ENCODE measurements around the gene GRAMD2B. TPM values are rescaled to one million over a fixed set of nuclear protein-coding genes. Genes with fewer than 3 reads are reported as not detected.

GRAMD2B gene
- total and polyA plus RNA-seq, 2 of the 8 experiments (the other 6 are each of a cell fraction or from before 2014, with no cell fraction given), result 6.4 to 9.4 TPM

- no peak overlapping the region for H3K9ac ChIP-seq (replicated peaks in 1 of 4; ENCODE audit: extremely low read depth in 1 of 4, low read depth in 3 of 4, low read length in 3 of 4)
- TF ChIP-seq POU5F1 (IDR thresholded peaks at IDR 0.05; ENCODE audit: low read depth, low read length) (no peak), TCF12 (IDR thresholded peaks at IDR 0.05; ENCODE audit: low read depth, low read length) (no peak), SP4 (IDR thresholded peaks at IDR 0.05; ENCODE audit: low read length) (no peak), SIRT6 (IDR thresholded peaks at IDR 0.05; ENCODE audit: low read length) (no peak), ZNF274 (IDR thresholded peaks at IDR 0.05; ENCODE audit: borderline replicate concordance, extremely low read depth, low read length) (no peak), MAFK (IDR thresholded peaks at IDR 0.05; ENCODE audit: low read depth, low read length) (no peak), NRF1 (IDR thresholded peaks at IDR 0.05; ENCODE audit: low read depth, low read length) (no peak), SRF (IDR thresholded peaks at IDR 0.05; ENCODE audit: low read depth, low read length) (no peak), PHF8 (conservative IDR thresholded peaks at IDR 0.05; ENCODE audit: low read depth, low read length) (no peak), CEBPB (IDR thresholded peaks at IDR 0.05; ENCODE audit: low read depth, low read length) (no peak), YY1 (IDR thresholded peaks at IDR 0.05; ENCODE audit: low read depth, low read length) (no peak), BCL11A (IDR thresholded peaks at IDR 0.05; ENCODE audit: low read depth in 2 of 2, low read length in 2 of 2) (no peak), CHD2 (IDR thresholded peaks at IDR 0.05; ENCODE audit: low read length) (no peak), RNF2 (IDR thresholded peaks at IDR 0.05; ENCODE audit: borderline replicate concordance, low read depth, low read length, missing control alignments, poor library complexity, severe bottlenecking) (no peak), FOSL1 (IDR thresholded peaks at IDR 0.05; ENCODE audit: insufficient read depth, low read depth, low read length) (no peak), SIN3A (conservative IDR thresholded peaks at IDR 0.05 in 1 of 2, IDR thresholded peaks at IDR 0.05 in 1 of 2; ENCODE audit: low read depth in 1 of 2, low read length in 2 of 2) (no peak)
These were observed 59.9 kb downstream of the GRAMD2B start for GRCh38 chr5:126483156-126483555.

More at GRCh38 chr5:126483156-126483555, 59.9 kb downstream of the GRAMD2B start:
- no peaks in the 10 kb centered on the region for H3K23me2 ChIP-seq (ENCODE audit: low read depth, low read length)
- ChIA-PET POLR2A (ENCODE audit: partially characterized antibody) (no interaction called here), CTCF (ENCODE audit: partially characterized antibody) (interaction anchor here (1.2 kb wide), 1 partner anchor 8 kb away, joined by 3 read pairs; no protein-coding TSS in a partner anchor)
- H3K79me2 ChIP-seq (ENCODE audit: control insufficient read depth in 1 of 2, insufficient read depth in 2 of 2, low read length in 2 of 2), result no peaks in the 10 kb centered on the region
- H3K18ac ChIP-seq (ENCODE audit: extremely low read depth, low read length), result no peak overlapping the region
- no peaks in the 10 kb centered on the region for H3K4me1 ChIP-seq (replicated peaks in 1 of 4; ENCODE audit: control insufficient read depth in 3 of 4, insufficient read depth in 4 of 4, low read length in 3 of 4)
- WGBS, 2 experiments (ENCODE audit: extremely low coverage in 1 of 2, insufficient coverage in 1 of 2, insufficient read length in 1 of 2, insufficient replicate concordance in 2 of 2, low coverage in 1 of 2, low lambda C conversion rate in 2 of 2, missing lambda C conversion rate in 1 of 2), result 86% methylated on average over 3 of the region's 3 CpGs; no CpG with 5 or more reads in 1 of the 2 experiments
- H3K23ac ChIP-seq (ENCODE audit: insufficient read length), result no peak overlapping the region
- H4K5ac ChIP-seq (ENCODE audit: insufficient read length, low read depth, low read length), result no peak overlapping the region
- no peak overlapping the region for H3K27ac ChIP-seq (ENCODE audit: low read depth, low read length)
- H3K4me3 ChIP-seq (ENCODE audit: extremely low read depth in 1 of 4, insufficient read depth in 2 of 4, low read depth in 3 of 4, low read length in 4 of 4), result no peak overlapping the region
- H3K36me3 ChIP-seq (ENCODE audit: control insufficient read depth in 2 of 4, insufficient read depth in 4 of 4, low read length in 3 of 4), result peaks cover 0 to 55% (median 25%) of the 10 kb centered on the region in 4 experiments; a peak in 6 of 8 replicates
- H3K9me3 ChIP-seq (ENCODE audit: insufficient read depth in 2 of 2, low read depth in 1 of 2, low read length in 1 of 2), result no peaks in the 10 kb centered on the region
- H2BK20ac ChIP-seq (ENCODE audit: low read length), result no peak overlapping the region
- H3K14ac ChIP-seq (ENCODE audit: insufficient read length), result no peak overlapping the region
- no peak overlapping the region for H2AFZ ChIP-seq (ENCODE audit: low read length)
- no peak overlapping the region for H2BK15ac ChIP-seq (ENCODE audit: low read length)
- no peak overlapping the region for H2AK5ac ChIP-seq (ENCODE audit: low read depth, low read length)
- no peaks in the 10 kb centered on the region for H4K20me1 ChIP-seq (replicated peaks in 1 of 2; ENCODE audit: control insufficient read depth in 1 of 2, insufficient read depth in 2 of 2, low read length in 2 of 2)
- no peak overlapping the region for H2BK5ac ChIP-seq (ENCODE audit: low read depth, low read length)
- FAIRE-seq (no peak), DNase-seq (ENCODE audit: low read depth in 1 of 2, low spot score in 2 of 2) (no peak)
- H4K8ac ChIP-seq (ENCODE audit: extremely low read depth, insufficient read depth, low read length), result no peak overlapping the region
- H2BK120ac ChIP-seq (replicated peaks; ENCODE audit: low read depth, low read length), result no peak overlapping the region
- no peaks in the 10 kb centered on the region for H3K27me3 ChIP-seq (replicated peaks in 1 of 4; ENCODE audit: control insufficient read depth in 3 of 4, extremely low read depth in 1 of 4, insufficient read depth in 3 of 4, low read length in 3 of 4)
- H3K4ac ChIP-seq (replicated peaks; ENCODE audit: insufficient read length, low read depth, low read length), result no peak overlapping the region
- H4K91ac ChIP-seq (replicated peaks; ENCODE audit: insufficient read length, low read length), result no peak overlapping the region
- no peak overlapping the region for H2BK12ac ChIP-seq (ENCODE audit: low read depth, low read length)
- no peak overlapping the region for H3K4me2 ChIP-seq (ENCODE audit: insufficient read depth in 1 of 2, low read depth in 2 of 2, low read length in 2 of 2)
- no peaks in the 10 kb centered on the region for H3K79me1 ChIP-seq (ENCODE audit: low read depth, low read length)
- no peak overlapping the region for H3K56ac ChIP-seq (replicated peaks; ENCODE audit: insufficient read length, low read depth, low read length)

All from H1 (cell line).